ENCODE data around the gene KIAA1614. TPM values are rescaled to one million over a fixed set of nuclear protein-coding genes. Genes with fewer than 3 reads are reported as not detected.
A peak's percentile ranks its signal among the peaks of the same experiment; 100 is the strongest.

KIAA1614 gene
- total RNA-seq, 1 experiment from 2014 or later, result 3.3 TPM

- Mint-ChIP-seq H3K4me3 (peak overlapping the region; percentile 50), H3K27ac (peak overlapping the region; percentile 97), H3K27me3 (ENCODE audit: low read depth) (no peaks in the 10 kb centered on the region; the same call in 1 of the 2 replicates), H3K9me3 (no peaks in the 10 kb centered on the region), H3K4me1 (peaks cover 66% of the 10 kb centered on the region), H3K36me3 (no peaks in the 10 kb centered on the region)
- POLR2A ChIA-PET, result interaction anchor here (1.0 to 1.8 kb wide), 9 partner anchors 8 to 421 kb away, joined by 3 to 22 read pairs (median 5); partner anchors contain the start of gene KIAA1614
- ATAC-seq (peak; percentile 93), DNase-seq (ENCODE audit: low spot score) (peak; percentile 80)
- CTCF ChIA-PET, result interaction anchor here (0.7 to 1.8 kb wide), 17 partner anchors 8 to 408 kb away, joined by 3 to 21 read pairs (median 4); partner anchors contain the start of gene KIAA1614
- TF ChIP-seq CBFB (CRISPR knock-in tag; IDR thresholded peaks at IDR 0.05; ENCODE audit: low read depth) (no peak), FOXP1 (CRISPR knock-in tag; IDR thresholded peaks at IDR 0.05; ENCODE audit: borderline replicate concordance) (no peak), EMX1 (CRISPR knock-in tag; IDR thresholded peaks at IDR 0.05) (no peak), RELA (CRISPR knock-in tag; IDR thresholded peaks at IDR 0.05; ENCODE audit: borderline replicate concordance) (no peak), ZNF512 (CRISPR knock-in tag; IDR thresholded peaks at IDR 0.05; ENCODE audit: borderline replicate concordance) (no peak), JAZF1 (CRISPR knock-in tag; IDR thresholded peaks at IDR 0.05) (no peak), FOXK1 (CRISPR knock-in tag; IDR thresholded peaks at IDR 0.05) (0 out of 2 replicates have a peak, but pooled peaks have one; percentile 55), AR (CRISPR knock-in tag; IDR thresholded peaks at IDR 0.05) (no peak), CREM (CRISPR knock-in tag; IDR thresholded peaks at IDR 0.05) (no peak), NFE2L1 (CRISPR knock-in tag; IDR thresholded peaks at IDR 0.05) (no peak), SOX15 (CRISPR knock-in tag; IDR thresholded peaks at IDR 0.05) (no peak), ZBTB21 (CRISPR knock-in tag; IDR thresholded peaks at IDR 0.05; ENCODE audit: borderline replicate concordance) (0 out of 2 replicates have a peak, but pooled peaks have one; percentile 36), SMAD3 (CRISPR knock-in tag; IDR thresholded peaks at IDR 0.05; ENCODE audit: borderline replicate concordance) (no peak), ZNF416 (CRISPR knock-in tag; IDR thresholded peaks at IDR 0.05) (no peak), ZNF219 (CRISPR knock-in tag; IDR thresholded peaks at IDR 0.05; ENCODE audit: borderline replicate concordance) (no peak), ZNF232 (CRISPR knock-in tag; IDR thresholded peaks at IDR 0.05) (no peak), ZNF423 (CRISPR knock-in tag; IDR thresholded peaks at IDR 0.05) (no peak), STAT6 (CRISPR knock-in tag; conservative IDR thresholded peaks at IDR 0.05; ENCODE audit: low read depth) (0 out of 2 replicates have a peak, but pooled peaks have one; percentile 39), NR2C2 (CRISPR knock-in tag; IDR thresholded peaks at IDR 0.05) (no peak), JUN (CRISPR knock-in tag; IDR thresholded peaks at IDR 0.05) (no peak)
- TF ChIP-seq, protein P1, sequence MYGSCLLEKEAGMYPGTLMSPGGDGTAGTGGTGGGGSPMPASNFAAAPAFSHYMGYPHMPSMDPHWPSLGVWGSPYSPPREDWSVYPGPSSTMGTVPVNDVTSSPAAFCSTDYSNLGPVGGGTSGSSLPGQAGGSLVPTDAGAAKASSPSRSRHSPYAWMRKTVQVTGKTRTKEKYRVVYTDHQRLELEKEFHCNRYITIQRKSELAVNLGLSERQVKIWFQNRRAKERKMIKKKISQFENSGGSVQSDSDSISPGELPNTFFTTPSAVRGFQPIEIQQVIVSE (CRISPR knock-in tag; IDR thresholded peaks at IDR 0.05; ENCODE audit: borderline replicate concordance), result no peak
- TF ChIP-seq, protein P2, sequence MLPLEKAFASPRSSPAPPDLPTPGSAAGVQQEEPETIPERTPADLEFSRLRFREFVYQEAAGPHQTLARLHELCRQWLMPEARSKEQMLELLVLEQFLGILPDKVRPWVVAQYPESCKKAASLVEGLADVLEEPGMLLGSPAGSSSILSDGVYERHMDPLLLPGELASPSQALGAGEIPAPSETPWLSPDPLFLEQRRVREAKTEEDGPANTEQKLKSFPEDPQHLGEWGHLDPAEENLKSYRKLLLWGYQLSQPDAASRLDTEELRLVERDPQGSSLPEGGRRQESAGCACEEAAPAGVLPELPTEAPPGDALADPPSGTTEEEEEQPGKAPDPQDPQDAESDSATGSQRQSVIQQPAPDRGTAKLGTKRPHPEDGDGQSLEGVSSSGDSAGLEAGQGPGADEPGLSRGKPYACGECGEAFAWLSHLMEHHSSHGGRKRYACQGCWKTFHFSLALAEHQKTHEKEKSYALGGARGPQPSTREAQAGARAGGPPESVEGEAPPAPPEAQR (CRISPR knock-in tag; IDR thresholded peaks at IDR 0.05), result no peak
- TF ChIP-seq, protein P3, sequence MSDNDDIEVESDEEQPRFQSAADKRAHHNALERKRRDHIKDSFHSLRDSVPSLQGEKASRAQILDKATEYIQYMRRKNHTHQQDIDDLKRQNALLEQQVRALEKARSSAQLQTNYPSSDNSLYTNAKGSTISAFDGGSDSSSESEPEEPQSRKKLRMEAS (CRISPR knock-in tag; IDR thresholded peaks at IDR 0.05), result 0 out of 2 replicates have a peak, but pooled peaks have one; percentile 34
- TF ChIP-seq, protein P4, sequence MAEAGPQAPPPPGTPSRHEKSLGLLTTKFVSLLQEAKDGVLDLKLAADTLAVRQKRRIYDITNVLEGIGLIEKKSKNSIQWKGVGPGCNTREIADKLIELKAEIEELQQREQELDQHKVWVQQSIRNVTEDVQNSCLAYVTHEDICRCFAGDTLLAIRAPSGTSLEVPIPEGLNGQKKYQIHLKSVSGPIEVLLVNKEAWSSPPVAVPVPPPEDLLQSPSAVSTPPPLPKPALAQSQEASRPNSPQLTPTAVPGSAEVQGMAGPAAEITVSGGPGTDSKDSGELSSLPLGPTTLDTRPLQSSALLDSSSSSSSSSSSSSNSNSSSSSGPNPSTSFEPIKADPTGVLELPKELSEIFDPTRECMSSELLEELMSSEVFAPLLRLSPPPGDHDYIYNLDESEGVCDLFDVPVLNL (CRISPR knock-in tag; IDR thresholded peaks at IDR 0.05; ENCODE audit: borderline replicate concordance, low read depth), result no peak
- TF ChIP-seq, protein P5, sequence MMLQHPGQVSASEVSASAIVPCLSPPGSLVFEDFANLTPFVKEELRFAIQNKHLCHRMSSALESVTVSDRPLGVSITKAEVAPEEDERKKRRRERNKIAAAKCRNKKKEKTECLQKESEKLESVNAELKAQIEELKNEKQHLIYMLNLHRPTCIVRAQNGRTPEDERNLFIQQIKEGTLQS (CRISPR knock-in tag; conservative IDR thresholded peaks at IDR 0.05), result no peak
Measured at GRCh38 chr1:180923021-180923841, 10.5 kb downstream of the KIAA1614 start.
